ENCODE results near the gene PDE11A.

DNA sequence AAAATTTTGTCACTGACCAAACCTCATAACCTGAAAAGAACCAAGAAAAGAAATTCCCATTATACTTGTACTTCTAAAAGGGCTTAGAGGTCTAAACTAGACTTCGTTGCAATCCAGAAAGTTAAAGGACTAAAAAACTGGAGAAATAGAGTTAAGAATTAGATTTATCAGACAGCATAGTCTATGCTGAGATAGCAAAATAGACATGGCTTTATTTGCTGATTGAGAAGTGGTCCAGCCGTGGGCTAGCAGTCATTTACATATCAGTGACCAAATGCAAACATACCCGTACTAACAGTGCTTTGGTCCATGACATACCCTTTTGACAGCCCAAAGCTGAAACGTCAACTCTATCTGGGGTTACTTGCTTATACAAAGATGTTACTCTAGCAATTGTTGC is 456.5 kb downstream of the PDE11A start:
- TF ChIP-seq CTCF (conservative IDR thresholded peaks at IDR 0.05; ENCODE audit: low read depth in 2 of 2) (no peak), POLR2AphosphoS5 (IDR thresholded peaks at IDR 0.05; ENCODE audit: low read depth) (no peak), EZH2 (IDR thresholded peaks at IDR 0.05; ENCODE audit: low read depth, unreplicated experiment) (no peak), CREB1 (CRISPR knock-in tag; IDR thresholded peaks at IDR 0.05; ENCODE audit: low read depth) (no peak), EZH2phosphoT487 (IDR thresholded peaks at IDR 0.05; ENCODE audit: unreplicated experiment) (no peak), NANOG (IDR thresholded peaks at IDR 0.05; ENCODE audit: borderline replicate concordance) (no peak), ZNF114 (CRISPR knock-in tag; IDR thresholded peaks at IDR 0.05) (no peak), STAT1 (IDR thresholded peaks at IDR 0.05; ENCODE audit: unreplicated experiment) (no peak)
- TF ChIP-seq, protein P1, sequence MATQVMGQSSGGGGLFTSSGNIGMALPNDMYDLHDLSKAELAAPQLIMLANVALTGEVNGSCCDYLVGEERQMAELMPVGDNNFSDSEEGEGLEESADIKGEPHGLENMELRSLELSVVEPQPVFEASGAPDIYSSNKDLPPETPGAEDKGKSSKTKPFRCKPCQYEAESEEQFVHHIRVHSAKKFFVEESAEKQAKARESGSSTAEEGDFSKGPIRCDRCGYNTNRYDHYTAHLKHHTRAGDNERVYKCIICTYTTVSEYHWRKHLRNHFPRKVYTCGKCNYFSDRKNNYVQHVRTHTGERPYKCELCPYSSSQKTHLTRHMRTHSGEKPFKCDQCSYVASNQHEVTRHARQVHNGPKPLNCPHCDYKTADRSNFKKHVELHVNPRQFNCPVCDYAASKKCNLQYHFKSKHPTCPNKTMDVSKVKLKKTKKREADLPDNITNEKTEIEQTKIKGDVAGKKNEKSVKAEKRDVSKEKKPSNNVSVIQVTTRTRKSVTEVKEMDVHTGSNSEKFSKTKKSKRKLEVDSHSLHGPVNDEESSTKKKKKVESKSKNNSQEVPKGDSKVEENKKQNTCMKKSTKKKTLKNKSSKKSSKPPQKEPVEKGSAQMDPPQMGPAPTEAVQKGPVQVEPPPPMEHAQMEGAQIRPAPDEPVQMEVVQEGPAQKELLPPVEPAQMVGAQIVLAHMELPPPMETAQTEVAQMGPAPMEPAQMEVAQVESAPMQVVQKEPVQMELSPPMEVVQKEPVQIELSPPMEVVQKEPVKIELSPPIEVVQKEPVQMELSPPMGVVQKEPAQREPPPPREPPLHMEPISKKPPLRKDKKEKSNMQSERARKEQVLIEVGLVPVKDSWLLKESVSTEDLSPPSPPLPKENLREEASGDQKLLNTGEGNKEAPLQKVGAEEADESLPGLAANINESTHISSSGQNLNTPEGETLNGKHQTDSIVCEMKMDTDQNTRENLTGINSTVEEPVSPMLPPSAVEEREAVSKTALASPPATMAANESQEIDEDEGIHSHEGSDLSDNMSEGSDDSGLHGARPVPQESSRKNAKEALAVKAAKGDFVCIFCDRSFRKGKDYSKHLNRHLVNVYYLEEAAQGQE (IDR thresholded peaks at IDR 0.05; ENCODE audit: unreplicated experiment), result no peak
